Osteoblast (primary cell): Measurements from ENCODE around the gene PACSIN1. TPM values are rescaled to one million over a fixed set of nuclear protein-coding genes. Genes with fewer than 3 reads are reported as not detected.

ENCODE experiments used
- DNase-seq: peaks from one replicate; pipeline ENCODE4 v3.0.0; 2011; ENCODE audit warnings: low spot score, mixed read lengths; ENCODE audit not compliant: insufficient read length; ENCODE audit errors: missing footprints
- H2AFZ ChIP-seq: 2 replicates; pipeline ENCODE4 v1.6.0; 2011; ENCODE audit warnings: mild to moderate bottlenecking, low read length
- H3K27ac ChIP-seq: 2 replicates; pipeline ENCODE4 v1.5.1; 2011; ENCODE audit warnings: mild to moderate bottlenecking, low read depth, low read length, moderate library complexity
- H3K27me3 ChIP-seq: 2 replicates; pipeline ENCODE4 v1.6.0; 2012; ENCODE audit warnings: mild to moderate bottlenecking, control low read depth, inconsistent platforms, low read length, moderate library complexity; ENCODE audit not compliant: insufficient read depth
- H3K36me3 ChIP-seq: 2 replicates; pipeline ENCODE4 v1.5.1; 2011; ENCODE audit warnings: mild to moderate bottlenecking, low read length, control low read depth, moderate library complexity; ENCODE audit not compliant: insufficient read depth
- H3K4me1 ChIP-seq: 2 replicates; pipeline ENCODE4 v1.5.1; 2011; ENCODE audit warnings: mild to moderate bottlenecking, low read length, control low read depth, moderate library complexity; ENCODE audit not compliant: insufficient read depth
- H3K4me2 ChIP-seq: 2 replicates; pipeline ENCODE4 v1.6.0; 2011; ENCODE audit warnings: mild to moderate bottlenecking, low read length; ENCODE audit not compliant: insufficient read depth
- H3K4me3 ChIP-seq: fragments of 200-600 bp; sonication (generic); 3 replicates; pipeline ENCODE4 v1.5.1; 2012; ENCODE audit warnings: mild to moderate bottlenecking, low read length, inconsistent platforms; ENCODE audit not compliant: insufficient read depth
- H3K79me2 ChIP-seq: 2 replicates; pipeline ENCODE4 v1.6.0; 2012; ENCODE audit warnings: mild to moderate bottlenecking, low read length, control low read depth, inconsistent platforms; ENCODE audit not compliant: insufficient read depth
- H3K9me3 ChIP-seq: 2 replicates; pipeline ENCODE4 v1.5.1; 2011; ENCODE audit warnings: low read depth, low read length, control low read depth
- H4K20me1 ChIP-seq: 2 replicates; pipeline ENCODE4 v1.6.0; 2012; ENCODE audit warnings: mild to moderate bottlenecking, low read length, control low read depth; ENCODE audit not compliant: insufficient read depth
- CTCF ChIP-seq: IDR thresholded peaks from 2 replicates; pipeline ENCODE4 v1.5.1; 2011; ENCODE audit warnings: mild to moderate bottlenecking, low read depth, low read length, moderate library complexity; ENCODE audit errors: extremely low read depth
- total RNA-seq: library from RNA; depleted of rRNA; stranded (reverse); fragments of >200 nt; gene quantifications from 2 replicates; pipeline ENCODE4 v1.2.3, GENCODE V29; 2012

The PACSIN1 gene
- total RNA-seq, 1 donor: not detected

GRCh38 chr6:34447910-34448309 lies 18.0 kb upstream of the PACSIN1 start:
- Histone ChIP-seq H3K4me3 (no peak overlapping the region), H3K27me3 (peaks cover 5% of the 10 kb centered on the region), H3K4me2 (no peak overlapping the region), H3K79me2 (no peaks in the 10 kb centered on the region), H3K36me3 (no peaks in the 10 kb centered on the region), H3K9me3 (no peaks in the 10 kb centered on the region), H2AFZ (no peak overlapping the region), H3K4me1 (no peaks in the 10 kb centered on the region), H4K20me1 (no peaks in the 10 kb centered on the region), H3K27ac (no peak overlapping the region)
- DNase-seq: no peak
- TF ChIP-seq CTCF: no peak

GRCh38 chr6:34451192-34451591 lies 14.7 kb upstream of the PACSIN1 start:
- no peak overlapping the region for H3K4me2 ChIP-seq
- no peak for TF ChIP-seq CTCF
- H4K20me1 ChIP-seq: no peaks in the 10 kb centered on the region
- DNase-seq: no peak
- H3K4me1 ChIP-seq: no peaks in the 10 kb centered on the region
- peaks cover 2% of the 10 kb centered on the region for H3K27me3 ChIP-seq
- H3K79me2 ChIP-seq: no peaks in the 10 kb centered on the region
- H3K9me3 ChIP-seq: no peaks in the 10 kb centered on the region
- H2AFZ ChIP-seq: no peak overlapping the region
- no peak overlapping the region for H3K4me3 ChIP-seq
- H3K27ac ChIP-seq: no peak overlapping the region
- no peaks in the 10 kb centered on the region for H3K36me3 ChIP-seq

- Histone ChIP-seq H3K4me1 (no peaks in the 10 kb centered on the region), H3K4me3 (no peak overlapping the region), H2AFZ (no peak overlapping the region), H3K27ac (no peak overlapping the region), H3K27me3 (no peaks in the 10 kb centered on the region), H3K79me2 (no peaks in the 10 kb centered on the region), H3K36me3 (no peaks in the 10 kb centered on the region), H3K4me2 (no peak overlapping the region), H3K9me3 (no peaks in the 10 kb centered on the region), H4K20me1 (no peaks in the 10 kb centered on the region)
- TF ChIP-seq CTCF: no peak
- no peak for DNase-seq
Measured at GRCh38 chr6:34455831-34456230, 10.0 kb upstream of the PACSIN1 start.

DNA sequence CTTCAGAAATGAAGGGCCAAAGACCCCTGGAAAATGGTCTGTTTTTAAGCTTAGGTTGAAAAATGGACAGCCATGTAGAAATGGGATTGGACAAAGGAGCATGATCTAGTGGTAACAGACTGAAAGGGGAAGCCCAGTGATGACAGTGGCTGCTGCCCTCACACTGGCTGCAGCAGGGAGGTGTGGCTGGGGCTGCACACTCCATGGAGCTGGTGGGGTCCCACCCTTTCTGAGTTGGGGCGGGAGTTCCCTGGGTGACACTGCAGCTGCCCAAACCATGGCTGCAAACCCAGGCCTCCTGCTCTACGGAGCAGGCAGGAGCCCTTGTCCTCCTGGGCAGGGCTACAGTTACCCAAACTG lies 8.5 kb upstream of the PACSIN1 start:
- DNase-seq: no peak
- Histone ChIP-seq H3K9me3 (no peaks in the 10 kb centered on the region), H3K4me3 (no peak overlapping the region), H3K4me1 (no peaks in the 10 kb centered on the region), H3K79me2 (no peaks in the 10 kb centered on the region), H3K27ac (no peak overlapping the region), H4K20me1 (no peaks in the 10 kb centered on the region), H2AFZ (no peak overlapping the region), H3K4me2 (no peak overlapping the region), H3K27me3 (no peaks in the 10 kb centered on the region), H3K36me3 (no peaks in the 10 kb centered on the region)
- no peak for TF ChIP-seq CTCF
